Neural crest cell (in vitro differentiated cells): Measurements from ENCODE around the gene RBPMS2. TPM values are rescaled to one million over a fixed set of nuclear protein-coding genes. Genes with fewer than 3 reads are reported as not detected.

Source experiments
- DNase-seq: peaks from one replicate; pipeline ENCODE4 v3.0.0; 2021; ENCODE audit warnings: low read depth, mixed read lengths, low spot score
- H3K27ac Mint-ChIP-seq: one replicate; pipeline ENCODE4 v1.8.0; 2021; ENCODE audit warnings: mild to moderate bottlenecking, mixed read lengths; ENCODE audit not compliant: unreplicated experiment
- H3K27me3 Mint-ChIP-seq: 2 replicates; pipeline ENCODE4 v1.8.0; 2021; ENCODE audit warnings: low read depth, mild to moderate bottlenecking, mixed read lengths
- H3K36me3 Mint-ChIP-seq: 2 replicates; pipeline ENCODE4 v1.8.0; 2021; ENCODE audit warnings: low read depth, mild to moderate bottlenecking, mixed read lengths
- H3K4me1 Mint-ChIP-seq: 2 replicates; pipeline ENCODE4 v1.8.0; 2021; ENCODE audit warnings: mixed read lengths
- H3K4me3 Mint-ChIP-seq: one replicate; pipeline ENCODE4 v1.8.0; 2021; ENCODE audit warnings: mild to moderate bottlenecking, mixed read lengths
- H3K9me3 Mint-ChIP-seq: 2 replicates; pipeline ENCODE4 v1.8.0; 2021; ENCODE audit warnings: mixed read lengths
- total RNA-seq: library from RNA; stranded (reverse); gene quantifications from 2 replicates; pipeline ENCODE4 v1.2.1, GENCODE V29; 2021
- TF ChIP-seq, protein P1 (sequence below): fragments of 200-600 bp; sonication (generic); conservative IDR thresholded peaks from 2 replicates; pipeline ENCODE4 v1.5.0; 2021; ENCODE audit warnings: antibody characterized with exemption, mild to moderate bottlenecking

The RBPMS2 gene
- total RNA-seq, 1 donor from 2014 or later = 40.3 TPM

DNA sequence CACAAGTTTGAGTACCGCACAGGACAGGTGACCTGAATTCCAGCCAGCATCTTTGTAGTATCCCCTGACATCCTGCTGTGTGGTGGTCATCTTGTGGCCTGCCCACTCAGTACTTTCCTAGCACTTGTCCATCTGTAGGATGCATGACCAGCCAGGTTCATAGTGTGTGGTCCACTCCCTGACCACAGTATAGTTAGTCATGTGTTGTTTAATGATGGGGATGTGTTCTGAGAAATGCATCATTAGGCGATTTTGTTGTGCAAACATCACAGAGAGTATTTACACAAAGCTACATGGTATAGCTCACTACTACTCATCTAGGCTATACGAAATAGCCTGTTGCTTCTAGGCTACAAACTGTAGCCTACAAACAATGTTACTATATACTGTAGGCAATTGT, 16.9 kb upstream of the RBPMS2 start:
- H3K36me3 Mint-ChIP-seq = no peaks in the 10 kb centered on the region
- H3K4me1 Mint-ChIP-seq = no peaks in the 10 kb centered on the region
- no peaks in the 10 kb centered on the region for H3K27me3 Mint-ChIP-seq
- no peak overlapping the region for H3K4me3 Mint-ChIP-seq
- DNase-seq = no peak
- TF ChIP-seq, protein P1, sequence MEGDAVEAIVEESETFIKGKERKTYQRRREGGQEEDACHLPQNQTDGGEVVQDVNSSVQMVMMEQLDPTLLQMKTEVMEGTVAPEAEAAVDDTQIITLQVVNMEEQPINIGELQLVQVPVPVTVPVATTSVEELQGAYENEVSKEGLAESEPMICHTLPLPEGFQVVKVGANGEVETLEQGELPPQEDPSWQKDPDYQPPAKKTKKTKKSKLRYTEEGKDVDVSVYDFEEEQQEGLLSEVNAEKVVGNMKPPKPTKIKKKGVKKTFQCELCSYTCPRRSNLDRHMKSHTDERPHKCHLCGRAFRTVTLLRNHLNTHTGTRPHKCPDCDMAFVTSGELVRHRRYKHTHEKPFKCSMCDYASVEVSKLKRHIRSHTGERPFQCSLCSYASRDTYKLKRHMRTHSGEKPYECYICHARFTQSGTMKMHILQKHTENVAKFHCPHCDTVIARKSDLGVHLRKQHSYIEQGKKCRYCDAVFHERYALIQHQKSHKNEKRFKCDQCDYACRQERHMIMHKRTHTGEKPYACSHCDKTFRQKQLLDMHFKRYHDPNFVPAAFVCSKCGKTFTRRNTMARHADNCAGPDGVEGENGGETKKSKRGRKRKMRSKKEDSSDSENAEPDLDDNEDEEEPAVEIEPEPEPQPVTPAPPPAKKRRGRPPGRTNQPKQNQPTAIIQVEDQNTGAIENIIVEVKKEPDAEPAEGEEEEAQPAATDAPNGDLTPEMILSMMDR = no peak
- H3K27ac Mint-ChIP-seq = no peak overlapping the region
- H3K9me3 Mint-ChIP-seq = no peaks in the 10 kb centered on the region

DNA sequence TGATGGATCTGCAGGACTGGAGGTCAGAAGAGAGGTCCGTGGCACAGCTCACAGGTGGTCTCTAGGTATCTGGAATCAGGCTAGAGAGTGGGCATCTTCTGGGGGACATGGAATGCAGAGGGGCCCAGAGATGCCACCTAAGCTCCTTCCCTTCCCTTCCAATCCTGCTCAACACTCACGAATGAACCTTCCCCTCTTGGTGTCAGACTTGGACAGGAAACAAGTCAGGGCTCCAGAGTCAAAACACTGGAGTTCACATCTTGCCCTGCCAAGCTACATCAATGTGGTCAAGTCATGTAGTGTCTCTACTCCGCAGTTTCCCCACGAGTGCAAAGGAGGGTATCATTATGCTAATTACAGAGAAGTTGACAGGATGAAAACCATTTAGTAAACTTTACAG, 16.0 kb upstream of the RBPMS2 start:
- Mint-ChIP-seq H3K27me3 (no peaks in the 10 kb centered on the region), H3K27ac (no peak overlapping the region), H3K4me3 (no peak overlapping the region), H3K4me1 (no peaks in the 10 kb centered on the region), H3K9me3 (no peaks in the 10 kb centered on the region), H3K36me3 (no peaks in the 10 kb centered on the region)
- DNase-seq = no peak
- TF ChIP-seq, protein P1 = no peak

DNA sequence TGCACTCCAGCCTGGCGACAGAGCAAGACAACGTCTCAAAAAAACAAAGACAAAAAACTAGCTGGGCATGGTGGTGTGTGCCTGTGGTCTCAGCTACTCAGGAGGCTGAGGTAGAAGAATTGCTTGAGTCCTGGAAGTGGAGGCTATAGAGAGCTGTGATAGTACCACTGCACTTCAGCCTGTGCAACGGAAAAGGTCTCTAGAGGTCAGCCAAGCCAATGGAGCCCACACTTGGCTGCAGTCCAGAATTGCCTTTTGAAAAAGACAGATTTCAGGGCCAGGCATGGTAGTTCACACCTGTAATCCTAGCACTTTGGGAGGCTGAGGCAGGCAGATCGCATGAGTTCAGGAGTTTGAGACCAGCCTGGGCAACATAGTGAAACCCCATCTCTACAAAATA, 8.4 kb upstream of the RBPMS2 start:
- TF ChIP-seq, protein P1 = no peak
- Mint-ChIP-seq H3K4me3 (no peak overlapping the region), H3K4me1 (peaks cover 6% of the 10 kb centered on the region), H3K27me3 (no peaks in the 10 kb centered on the region), H3K36me3 (no peaks in the 10 kb centered on the region), H3K27ac (peak overlapping the region; percentile 35), H3K9me3 (no peaks in the 10 kb centered on the region)
- DNase-seq = no peak

DNA sequence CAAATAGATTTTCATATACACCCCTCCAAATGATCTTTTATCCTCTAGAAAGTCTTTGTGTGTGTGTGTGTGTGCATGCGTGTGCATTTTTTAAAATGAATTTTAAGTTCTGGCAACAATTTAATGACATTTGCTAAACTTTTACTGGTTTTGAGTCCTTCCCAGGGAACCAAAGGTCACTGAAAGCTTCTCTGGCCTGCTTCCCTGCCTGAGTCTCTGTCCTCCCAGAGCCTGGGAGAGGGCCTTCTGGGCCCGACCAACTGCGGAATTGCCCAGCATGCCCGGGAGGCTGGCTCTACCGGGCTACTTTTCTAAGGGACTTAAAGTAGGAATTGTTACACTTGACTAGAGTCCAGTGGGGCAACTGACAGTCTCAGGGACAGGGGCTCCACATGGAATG, 7.4 kb upstream of the RBPMS2 start:
- Mint-ChIP-seq H3K27ac (no peak overlapping the region), H3K27me3 (no peaks in the 10 kb centered on the region), H3K36me3 (no peaks in the 10 kb centered on the region), H3K9me3 (no peaks in the 10 kb centered on the region), H3K4me3 (no peak overlapping the region), H3K4me1 (peaks cover 6% of the 10 kb centered on the region)
- DNase-seq = no peak
- TF ChIP-seq, protein P1 = no peak

DNA sequence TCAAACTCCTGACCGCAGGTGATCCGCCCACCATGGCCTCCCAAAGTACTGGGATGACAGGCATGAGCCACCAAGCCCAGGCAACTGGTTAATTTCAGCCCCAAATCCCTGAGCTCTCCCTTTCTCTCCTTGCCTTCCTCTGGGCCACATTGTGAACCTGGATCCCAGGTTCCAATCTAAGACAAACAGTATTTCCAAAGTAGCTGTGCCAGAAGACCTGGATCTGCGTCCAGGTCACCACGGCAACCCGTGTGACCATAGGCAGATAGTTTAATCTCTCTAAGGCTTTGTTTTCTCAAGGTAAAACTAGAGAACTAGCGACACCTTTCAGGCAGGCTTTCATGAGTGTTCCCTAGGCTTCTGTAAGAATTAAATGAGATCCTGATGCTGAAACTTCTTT, 5.9 kb upstream of the RBPMS2 start:
- TF ChIP-seq, protein P1 = no peak
- H3K27me3 Mint-ChIP-seq = no peaks in the 10 kb centered on the region
- no peak overlapping the region for H3K27ac Mint-ChIP-seq
- H3K4me1 Mint-ChIP-seq = peaks cover 18% of the 10 kb centered on the region
- DNase-seq = no peak
- no peak overlapping the region for H3K4me3 Mint-ChIP-seq
- H3K36me3 Mint-ChIP-seq = no peaks in the 10 kb centered on the region
- no peaks in the 10 kb centered on the region for H3K9me3 Mint-ChIP-seq
